Heart left ventricle (tissue), 13 donors: ENCODE results near the gene SSH2.

ENCODE experiments used
- POLR2A ChIP-seq, 2 donors: fragments of 450-650 bp; IDR thresholded peaks; one replicate each; pipeline ENCODE4 v1.6.1; 2017; ENCODE audit warnings: antibody characterized with exemption in 2 of 2, mild to moderate bottlenecking in 2 of 2, moderate library complexity in 2 of 2
- TF ChIP-seq, protein P1 (sequence below), 12 donors: fragments of 200-600 bp; sonication (generic) in 4 of 12; IDR thresholded peaks; one replicate each; pipeline versions ENCODE4 v1.5.0 to v1.8.0; 2018 to 2022; ENCODE audit warnings: antibody characterized with exemption in 12 of 12, mild to moderate bottlenecking in 5 of 12
- donor health status: ischemic (EF 13 %, LVEDD 7.1; RV severe dilation, severe dysfunction).
- donor health status: DM: no; HTN: yes; CAD: no.
- donor health status: DM: no; HTN: no; CAD: no.
- donor health status: ischemic (EF 25% LVEDD 6.9; RV normal size, moderate dysfunction).
- donor health status: ischemic (EF 25% LVEDD 5.7; RV mildly dilated, moderate dysfunction).
- donor health status: ischemic (EF 35%, LVEDD 5.7; RV mildly dilated, moderate dysfunction).
- donor health status: nonischemic (EF 11% LVEDD 7.7; RV severe dilation, severe dysfunction).
- donor health status: DM: yes; HTN: yes; CAD: no.
- donor health status: PGD.
- donor health status: ischemic (EF 29% LVEDD 5.4; RV normal size, mild dysfunction).
- donor health status: nonischemic (EF 23%, LVEDD 6.1; RV moderate dilation, normal function).

DNA sequence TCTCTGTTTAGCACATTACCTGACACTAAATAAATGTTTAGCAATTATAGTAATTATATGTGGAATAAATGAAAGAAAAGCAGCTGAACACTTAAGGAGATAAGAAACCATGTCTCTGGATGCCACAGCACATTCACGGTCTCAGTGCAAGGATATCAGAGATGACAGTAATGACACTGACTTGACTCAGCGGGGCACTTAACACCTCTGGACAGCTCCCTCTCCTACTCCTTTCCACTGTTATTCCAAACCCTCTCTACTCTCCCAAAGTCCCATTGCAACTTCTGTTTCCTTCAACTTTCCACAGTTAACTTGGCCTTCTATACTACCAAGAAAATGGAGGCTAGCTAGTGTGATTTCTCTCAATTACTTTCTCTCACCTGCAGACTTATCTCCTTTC lies 214.3 kb downstream of the SSH2 start:
- TF ChIP-seq, protein P1, sequence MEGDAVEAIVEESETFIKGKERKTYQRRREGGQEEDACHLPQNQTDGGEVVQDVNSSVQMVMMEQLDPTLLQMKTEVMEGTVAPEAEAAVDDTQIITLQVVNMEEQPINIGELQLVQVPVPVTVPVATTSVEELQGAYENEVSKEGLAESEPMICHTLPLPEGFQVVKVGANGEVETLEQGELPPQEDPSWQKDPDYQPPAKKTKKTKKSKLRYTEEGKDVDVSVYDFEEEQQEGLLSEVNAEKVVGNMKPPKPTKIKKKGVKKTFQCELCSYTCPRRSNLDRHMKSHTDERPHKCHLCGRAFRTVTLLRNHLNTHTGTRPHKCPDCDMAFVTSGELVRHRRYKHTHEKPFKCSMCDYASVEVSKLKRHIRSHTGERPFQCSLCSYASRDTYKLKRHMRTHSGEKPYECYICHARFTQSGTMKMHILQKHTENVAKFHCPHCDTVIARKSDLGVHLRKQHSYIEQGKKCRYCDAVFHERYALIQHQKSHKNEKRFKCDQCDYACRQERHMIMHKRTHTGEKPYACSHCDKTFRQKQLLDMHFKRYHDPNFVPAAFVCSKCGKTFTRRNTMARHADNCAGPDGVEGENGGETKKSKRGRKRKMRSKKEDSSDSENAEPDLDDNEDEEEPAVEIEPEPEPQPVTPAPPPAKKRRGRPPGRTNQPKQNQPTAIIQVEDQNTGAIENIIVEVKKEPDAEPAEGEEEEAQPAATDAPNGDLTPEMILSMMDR (IDR thresholded peaks at IDR 0.05) = no peak
- TF ChIP-seq POLR2A (IDR thresholded peaks at IDR 0.05) = no peak
